HCT116 (cell line): Measurements from ENCODE around the gene CAMK2G. TPM values are rescaled to one million over a fixed set of nuclear protein-coding genes. Genes with fewer than 3 reads are reported as not detected.

Experiments
- ATAC-seq: fragments of 200-7000 bp; cut with Tn5 transposase; 2 replicates; pipeline ENCODE4 v1.9.1; 2020; ENCODE audit warnings: mild to moderate bottlenecking, moderate library complexity
- BruUV-seq: library from RNA; stranded (reverse); fragments of 400-500 nt; replicated peaks from 2 replicates; lab custom pipeline; 2021; lab: Mats Ljungman, UMichigan
- CTCF ChIA-PET: fragments of 300-600 bp; sonication (Branson Sonifier 250); formaldehyde crosslinking; loops from one replicate; lab custom pipeline; 2021; ENCODE audit warnings: antibody characterized with exemption; lab: Charles Lee
- POLR2A ChIA-PET: fragments of 300-600, 350-600 bp; sonication (Branson Sonifier 250); formaldehyde crosslinking; loops from one replicate; lab custom pipeline; 2021; ENCODE audit warnings: antibody characterized with exemption; lab: Charles Lee
- RAD21 ChIA-PET, 2 experiments: fragments of 300-600 bp; sonication (Branson Sonifier 250); formaldehyde crosslinking; loops; one replicate each; lab custom pipeline; 2023; ENCODE audit warnings: low total read pairs in 2 of 2; ENCODE audit not compliant: uncharacterized antibody in 2 of 2, unreplicated experiment in 2 of 2, low non-redundant PET in 1 of 2; lab: Charles Lee
- DNase-seq: peaks from one replicate; pipeline ENCODE4 v3.0.0-alpha.2; 2010; ENCODE audit warnings: low read depth, low spot score
- H2AFZ ChIP-seq: fragments of 200-600 bp; shearing (Covaris generic), sonication (generic); 2 replicates; pipeline ENCODE4 v1.6.1; 2017; ENCODE audit warnings: low read depth, mixed run types, mixed read lengths, antibody characterized with exemption, low read length; ENCODE audit not compliant: poor library complexity, severe bottlenecking
- H3K27ac ChIP-seq: 2 replicates; pipeline ENCODE4 v1.5.1; 2012; ENCODE audit warnings: low read depth, low read length
- H3K27me3 ChIP-seq: fragments of 200-600 bp; sonication (generic); 2 replicates; pipeline ENCODE4 v1.6.1; 2016; ENCODE audit warnings: mixed run types, low read length, mixed read lengths; ENCODE audit not compliant: insufficient read depth
- H3K36me3 ChIP-seq, 2 experiments: fragments of 200-500 bp in 1 of 2; fragments of 200-600 bp in 1 of 2; sonication (Bioruptor generic) in 1 of 2; sonication (generic) in 1 of 2; 2 replicates each; pipeline versions ENCODE4 v1.5.1 to v1.6.1; 2014 to 2016; ENCODE audit warnings: low read length in 2 of 2, inconsistent platforms in 1 of 2, mixed read lengths in 1 of 2, mixed run types in 1 of 2; ENCODE audit not compliant: insufficient read depth in 2 of 2, control insufficient read depth in 1 of 2
- H3K4me1 ChIP-seq, 2 experiments: fragments of 200-600 bp in 1 of 2; sonication (generic) in 1 of 2; 2 replicates each; pipeline versions ENCODE4 v1.5.1 to v1.6.1; 2012 to 2017; ENCODE audit warnings: low read length in 2 of 2, inconsistent platforms in 1 of 2, mild to moderate bottlenecking in 1 of 2, mixed read lengths in 1 of 2, mixed run types in 1 of 2, moderate library complexity in 1 of 2; ENCODE audit not compliant: insufficient read depth in 2 of 2, control insufficient read depth in 1 of 2
- H3K4me2 ChIP-seq: fragments of 200-600 bp; sonication (generic); 2 replicates; pipeline ENCODE4 v1.6.1; 2017; ENCODE audit warnings: mixed run types, low read length, mixed read lengths
- H3K4me3 ChIP-seq, 2 experiments: fragments of 200-600 bp in 1 of 2; sonication (generic) in 1 of 2; replicated peaks in 1 of 2; 2 replicates each; pipeline ENCODE4 v1.5.1; 2011 to 2016; ENCODE audit warnings: low read length in 2 of 2, control low read depth in 1 of 2, low read depth in 1 of 2, mild to moderate bottlenecking in 1 of 2, mixed read lengths in 1 of 2, mixed run types in 1 of 2
- H3K79me2 ChIP-seq: fragments of 200-600 bp; sonication (generic); 2 replicates; pipeline ENCODE4 v1.6.1; 2017; ENCODE audit warnings: mild to moderate bottlenecking, mixed run types, low read length, moderate library complexity, mixed read lengths; ENCODE audit not compliant: insufficient read depth
- H3K9ac ChIP-seq: fragments of 200-600 bp; sonication (generic); 2 replicates; pipeline ENCODE4 v1.6.1; 2016; ENCODE audit warnings: low read length, mixed read lengths
- H3K9me2 ChIP-seq: fragments of 200-600 bp; sonication (generic), shearing (Covaris generic); 2 replicates; pipeline ENCODE4 v1.6.1; 2017; ENCODE audit warnings: mixed run types, mild to moderate bottlenecking, moderate library complexity; ENCODE audit not compliant: insufficient read depth
- H3K9me3 ChIP-seq, 2 experiments: fragments of 200-500 bp in 1 of 2; fragments of 200-600 bp in 1 of 2; sonication (Bioruptor generic) in 1 of 2; sonication (generic) in 1 of 2; 2 replicates each; pipeline ENCODE4 v1.6.1; 2014 to 2017; ENCODE audit warnings: low read length in 2 of 2, mixed read lengths in 2 of 2, inconsistent platforms in 1 of 2, low read depth in 1 of 2, mild to moderate bottlenecking in 1 of 2, mixed run types in 1 of 2, moderate library complexity in 1 of 2; ENCODE audit not compliant: control insufficient read depth in 1 of 2, insufficient read depth in 1 of 2
- H4K20me1 ChIP-seq: fragments of 200-600 bp; sonication (generic), shearing (Covaris generic); 2 replicates; pipeline ENCODE4 v1.6.1; 2017; ENCODE audit warnings: mixed run types, mild to moderate bottlenecking, moderate library complexity; ENCODE audit not compliant: insufficient read depth
- ATF3 ChIP-seq: IDR thresholded peaks from 2 replicates; pipeline ENCODE4 v1.6.1; 2012
- CBX3 ChIP-seq: IDR thresholded peaks from 2 replicates; pipeline ENCODE4 v1.6.1; 2012; ENCODE audit warnings: low read depth
- CEBPB ChIP-seq: IDR thresholded peaks from 2 replicates; pipeline ENCODE4 v1.6.1; 2012; ENCODE audit warnings: low read depth
- EGR1 ChIP-seq: IDR thresholded peaks from 2 replicates; pipeline ENCODE4 v1.6.1; 2012; ENCODE audit warnings: low read depth
- ELF1 ChIP-seq: IDR thresholded peaks from 2 replicates; pipeline ENCODE4 v1.6.1; 2012; ENCODE audit warnings: low read depth, borderline replicate concordance
- EZH2phosphoT487 ChIP-seq: fragments of 200-600 bp; IDR thresholded peaks from 2 replicates; pipeline ENCODE4 v1.6.1; 2018; ENCODE audit warnings: antibody characterized with exemption, borderline replicate concordance
- FOSL1 ChIP-seq: IDR thresholded peaks from 2 replicates; pipeline ENCODE4 v1.6.1; 2012; ENCODE audit warnings: low read depth
- JUND ChIP-seq: IDR thresholded peaks from 2 replicates; pipeline ENCODE4 v1.6.1; 2012
- MAX ChIP-seq: IDR thresholded peaks from 2 replicates; pipeline ENCODE4 v1.6.1; 2012
- POLR2A ChIP-seq: IDR thresholded peaks from 2 replicates; pipeline ENCODE4 v1.7.0; 2011; ENCODE audit warnings: borderline replicate concordance; ENCODE audit not compliant: insufficient read depth, insufficient read length; ENCODE audit errors: extremely low read depth
- POLR2AphosphoS5 ChIP-seq: IDR thresholded peaks from 2 replicates; pipeline ENCODE4 v1.6.1; 2011; ENCODE audit warnings: mild to moderate bottlenecking, low read depth, low read length, moderate library complexity
- RAD21 ChIP-seq: IDR thresholded peaks from 2 replicates; pipeline ENCODE4 v1.6.1; 2012; ENCODE audit warnings: low read depth, mild to moderate bottlenecking
- REST ChIP-seq: IDR thresholded peaks from 2 replicates; pipeline ENCODE4 v1.6.1; 2012; ENCODE audit warnings: low read depth
- SIN3A ChIP-seq: IDR thresholded peaks from 2 replicates; pipeline ENCODE4 v1.6.1; 2012; ENCODE audit warnings: low read depth
- SP1 ChIP-seq: IDR thresholded peaks from 2 replicates; pipeline ENCODE4 v1.6.1; 2012; ENCODE audit warnings: low read depth
- SRF ChIP-seq: IDR thresholded peaks from 2 replicates; pipeline ENCODE4 v1.6.1; 2012; ENCODE audit warnings: low read depth
- ZBTB33 ChIP-seq: IDR thresholded peaks from 2 replicates; pipeline ENCODE4 v1.6.1; 2011; ENCODE audit warnings: mild to moderate bottlenecking, low read length, moderate library complexity; ENCODE audit not compliant: insufficient replicate concordance; ENCODE audit errors: extremely low read depth
- ZNF274 ChIP-seq: fragments of 200-500 bp; sonication (Bioruptor generic); IDR thresholded peaks from 2 replicates; pipeline ENCODE4 v1.6.1; 2014; ENCODE audit warnings: mild to moderate bottlenecking, low read depth, low read length, inconsistent platforms
- intact Hi-C: fragments of 100-400 bp; cut with micrococcal nuclease; formaldehyde crosslinking; loops from 2 replicates; pipeline ENCODE4 v1.10.0; 2022
- total RNA-seq: library from RNA; stranded (reverse); gene quantifications from one replicate; pipeline ENCODE4 v1.2.1, GENCODE V29; 2021; ENCODE audit not compliant: unreplicated experiment

The CAMK2G gene
- total RNA-seq, 1 experiment from 2014 or later: 28.3 TPM

- Histone ChIP-seq H3K9me3 (no peaks in the 10 kb centered on the region), H3K9me2 (no peaks in the 10 kb centered on the region), H3K27me3 (no peaks in the 10 kb centered on the region), H3K79me2 (peaks cover 50% of the 10 kb centered on the region), H3K4me1 (peaks cover 28 to 43% of the 10 kb centered on the region in 2 experiments), H3K27ac (no peak overlapping the region), H3K36me3 (peaks cover 12 to 22% of the 10 kb centered on the region in 2 experiments; a peak in 3 of 4 replicates), H3K4me3 (no peak overlapping the region), H4K20me1 (no peaks in the 10 kb centered on the region), H3K4me2 (peak overlapping the region; percentile 77; the same call in 1 of the 2 replicates), H2AFZ (no peak overlapping the region), H3K9ac (no peak overlapping the region)
- no TSS peak for BruUV-seq
- DNase-seq: no peak
- no peak for ATAC-seq
- no peak for TF ChIP-seq SP1
- TF ChIP-seq FOSL1: no peak
- TF ChIP-seq EGR1: no peak
- TF ChIP-seq REST: no peak
- no peak for TF ChIP-seq JUND
- TF ChIP-seq MAX: no peak
- TF ChIP-seq RAD21: no peak
- TF ChIP-seq POLR2AphosphoS5: no peak
- TF ChIP-seq ZNF274: no peak
- no peak for TF ChIP-seq EZH2phosphoT487
- TF ChIP-seq ELF1: no peak
- no peak for TF ChIP-seq SIN3A
- TF ChIP-seq CBX3: no peak
- no peak for TF ChIP-seq POLR2A
- TF ChIP-seq ATF3: no peak
- TF ChIP-seq CEBPB: no peak
- no peak for TF ChIP-seq SRF
- TF ChIP-seq ZBTB33: no peak
- intact Hi-C loops: no loop called here
- POLR2A ChIA-PET: no interaction called here
- CTCF ChIA-PET: no interaction called here
- RAD21 ChIA-PET: no interaction called here
These were observed 2.1 kb downstream of the CAMK2G start for GRCh38 chr10:73872190-73872710.
